HCT116 (cell line): ENCODE measurements around the gene MRPS27.

Source experiments
- POLR2A ChIP-seq: IDR thresholded peaks from 2 replicates; pipeline ENCODE4 v1.7.0; 2011; ENCODE audit warnings: borderline replicate concordance; ENCODE audit not compliant: insufficient read depth, insufficient read length; ENCODE audit errors: extremely low read depth
- RAD21 ChIP-seq: IDR thresholded peaks from 2 replicates; pipeline ENCODE4 v1.6.1; 2012; ENCODE audit warnings: low read depth, mild to moderate bottlenecking

- TF ChIP-seq RAD21, result no peak
- no peak for TF ChIP-seq POLR2A
Observed at GRCh38 chr5:72307573-72307967, 12.5 kb downstream of the MRPS27 start.
